Keratinocyte (primary cell): ENCODE data around the gene CHRM4. TPM values are rescaled to one million over a fixed set of nuclear protein-coding genes. Genes with fewer than 3 reads are reported as not detected.
A peak's percentile ranks its signal among the peaks of the same experiment; 100 is the strongest.

ENCODE experiments used
- DNase-seq: peaks from one replicate; pipeline ENCODE4 v3.0.0-alpha.2; 2011; ENCODE audit warnings: low read depth, missing footprints, low spot score
- FAIRE-seq: peaks from 2 replicates; lab custom pipeline; 2011; peaks lifted over from hg19 to GRCh38; lab: Jason Lieb, UNC
- H2AFZ ChIP-seq: 2 replicates; pipeline ENCODE4 v1.6.0; 2012; ENCODE audit warnings: low read length, control low read depth, inconsistent platforms; ENCODE audit not compliant: control insufficient read depth
- H3K27ac ChIP-seq: 2 replicates; pipeline ENCODE4 v1.5.1; 2011; ENCODE audit warnings: low read length; ENCODE audit not compliant: control insufficient read depth, insufficient read depth
- H3K27me3 ChIP-seq: 3 replicates; pipeline ENCODE4 v1.6.0; 2011; ENCODE audit warnings: low read length; ENCODE audit not compliant: control insufficient read depth, insufficient read depth; ENCODE audit errors: extremely low read depth
- H3K36me3 ChIP-seq, 2 experiments: 2 replicates in 1 of 2; 3 replicates in 1 of 2; pipeline ENCODE4 v1.5.1; 2011; ENCODE audit warnings: low read length in 2 of 2, mild to moderate bottlenecking in 1 of 2; ENCODE audit not compliant: control insufficient read depth in 2 of 2, insufficient read depth in 2 of 2; ENCODE audit errors: extremely low read depth in 1 of 2
- H3K4me1 ChIP-seq: 3 replicates; pipeline ENCODE4 v1.5.1; 2011; ENCODE audit warnings: low read length; ENCODE audit not compliant: control insufficient read depth, insufficient read depth; ENCODE audit errors: extremely low read depth
- H3K4me2 ChIP-seq: 3 replicates; pipeline ENCODE4 v1.6.0; 2011; ENCODE audit warnings: low read depth, low read length; ENCODE audit not compliant: control insufficient read depth, insufficient read depth; ENCODE audit errors: extremely low read depth
- H3K4me3 ChIP-seq, 3 experiments: fragments of 200-600 bp in 1 of 3; sonication (generic) in 1 of 3; 2 replicates in 2 of 3; 3 replicates in 1 of 3; pipeline ENCODE4 v1.5.1; 2011 to 2016; ENCODE audit warnings: low read length in 3 of 3, mild to moderate bottlenecking in 3 of 3, control low read depth in 2 of 3, inconsistent platforms in 1 of 3, low read depth in 1 of 3, mixed read lengths in 1 of 3, mixed run types in 1 of 3, moderate library complexity in 1 of 3; ENCODE audit not compliant: control insufficient read depth in 2 of 3, insufficient read depth in 2 of 3; ENCODE audit errors: extremely low read depth in 1 of 3
- H3K79me2 ChIP-seq: 2 replicates; pipeline ENCODE4 v1.6.0; 2012; ENCODE audit warnings: low read length; ENCODE audit not compliant: control insufficient read depth, insufficient read depth
- H3K9ac ChIP-seq: 3 replicates; pipeline ENCODE4 v1.6.0; 2011; ENCODE audit warnings: low read length; ENCODE audit not compliant: control insufficient read depth, insufficient read depth; ENCODE audit errors: extremely low read depth
- H3K9me1 ChIP-seq: 3 replicates; pipeline ENCODE4 v1.6.0; 2011; ENCODE audit warnings: low read length; ENCODE audit not compliant: control insufficient read depth, insufficient read depth; ENCODE audit errors: extremely low read depth
- H3K9me3 ChIP-seq: 2 replicates; pipeline ENCODE4 v1.5.1; 2012; ENCODE audit warnings: low read depth, low read length; ENCODE audit not compliant: control insufficient read depth
- H4K20me1 ChIP-seq: 3 replicates; pipeline ENCODE4 v1.6.0; 2011; ENCODE audit warnings: low read length; ENCODE audit not compliant: control insufficient read depth, insufficient read depth; ENCODE audit errors: extremely low read depth
- CTCF ChIP-seq, 3 experiments: IDR thresholded peaks in 1 of 3; conservative IDR thresholded peaks in 1 of 3; optimal IDR thresholded peaks in 1 of 3; 2 replicates in 2 of 3; 3 replicates in 1 of 3; pipeline versions ENCODE3 to v1.5.1; 2011; ENCODE audit warnings: low read length in 3 of 3, mild to moderate bottlenecking in 3 of 3, moderate library complexity in 2 of 3, control low read depth in 1 of 3, inconsistent platforms in 1 of 3; ENCODE audit not compliant: insufficient read depth in 2 of 3; ENCODE audit errors: extremely low read depth in 1 of 3
- EZH2 ChIP-seq: IDR thresholded peaks from one replicate; pipeline ENCODE4 v1.6.1; 2012; ENCODE audit warnings: inconsistent platforms, mild to moderate bottlenecking, low read length, moderate library complexity
- dilution Hi-C: fragments of 300-500 bp; cut with MboI; formaldehyde crosslinking; loops from one replicate; pipeline ENCODE4 v1.7.0; 2020; ENCODE audit warnings: low sequenced_read_pairs; ENCODE audit not compliant: extremely low pct_ligation_motif_present
- polyA plus RNA-seq, 5 experiments: library from polyadenylated mRNA; depleted of rRNA in 3 of 5; stranded (reverse) in 3 of 5; stranded (forward) in 1 of 5; unstranded in 1 of 5; fragments of >200 nt; gene quantifications; 1 replicate in 1 of 5; 2 replicates in 3 of 5; 3 replicates in 1 of 5; pipeline versions ENCODE4 v1.2.1 to v1.2.3, GENCODE V29; 2011 to 2012; ENCODE audit warnings: missing spikeins in 2 of 5, low read depth in 1 of 5, low replicate concordance in 1 of 5

Gene CHRM4
- polyA plus RNA-seq, 1 donor (not counting 4 experiments of a cell fraction or from before 2014, with no cell fraction given): not detected

- no peaks in the 10 kb centered on the region for H3K79me2 ChIP-seq
- H3K9me3 ChIP-seq: no peaks in the 10 kb centered on the region
- no peak overlapping the region for H3K27ac ChIP-seq
- TF ChIP-seq EZH2 (peak; percentile 86), CTCF (optimal IDR thresholded peaks at IDR 0.05 in 1 of 3, IDR thresholded peaks at IDR 0.05 in 1 of 3, conservative IDR thresholded peaks at IDR 0.05 in 1 of 3; ENCODE audit: extremely low read depth in 1 of 3, insufficient read depth in 2 of 3, low read length in 3 of 3) (no peak)
- peak overlapping the region; percentile 82 for H3K4me2 ChIP-seq
- peaks cover 11% of the 10 kb centered on the region for H3K4me1 ChIP-seq
- peaks cover 0 to 5% of the 10 kb centered on the region in 2 experiments for H3K36me3 ChIP-seq
- H3K9ac ChIP-seq: peak overlapping the region; percentile 37
- dilution Hi-C loops: no loop called here
- no peaks in the 10 kb centered on the region for H4K20me1 ChIP-seq
- H3K9me1 ChIP-seq: no peaks in the 10 kb centered on the region
- peak overlapping the region; percentile 2 to 48 (median 26) for H3K4me3 ChIP-seq
- peaks cover 13% of the 10 kb centered on the region for H3K27me3 ChIP-seq
- H2AFZ ChIP-seq: no peak overlapping the region
- no peak for DNase-seq
- no peak for FAIRE-seq
These were observed 9.5 kb downstream of the CHRM4 start for GRCh38 chr11:46381819-46382645.

- Histone ChIP-seq H3K27ac (no peak within 1 kb of the TSS), H3K79me2 (no peaks in the 10 kb centered on the region), H4K20me1 (no peaks in the 10 kb centered on the region), H3K36me3 (peaks cover 5 to 10% of the 10 kb centered on the region in 2 experiments), H3K9me1 (no peaks in the 10 kb centered on the region), H3K9ac (peak within 1 kb of the TSS; percentile 60), H3K9me3 (no peaks in the 10 kb centered on the region), H3K4me2 (peak within 1 kb of the TSS; percentile 82), H2AFZ (no peak within 1 kb of the TSS), H3K27me3 (peaks cover 10% of the 10 kb centered on the region), H3K4me3 (peak within 1 kb of the TSS; percentile 11 to 63 (median 48)), H3K4me1 (peaks cover 7% of the 10 kb centered on the region)
- dilution Hi-C loops: no loop called here
- DNase-seq (no peak), FAIRE-seq (no peak)
- no peak for TF ChIP-seq CTCF (optimal IDR thresholded peaks at IDR 0.05 in 1 of 3, IDR thresholded peaks at IDR 0.05 in 1 of 3, conservative IDR thresholded peaks at IDR 0.05 in 1 of 3; ENCODE audit: extremely low read depth in 1 of 3, insufficient read depth in 2 of 3, low read length in 3 of 3)
- no peak for TF ChIP-seq EZH2
These were observed 10.3 kb downstream of the CHRM4 start, which contains the start of gene MDK for GRCh38 chr11:46381048-46381818. Gene MDK, plus strand, starts transcription at chr11:46381669. Its CDS starts 389 bp downstream, at chr11:46382058.
